HL-60 (cell line): ENCODE results near the gene DZANK1.

ENCODE experiments used
- CTCF ChIP-seq: IDR thresholded peaks from one replicate; pipeline ENCODE4 v1.5.1; 2011; ENCODE audit warnings: low read length, control low read depth, inconsistent platforms; ENCODE audit not compliant: insufficient read depth
- POLR2AphosphoS5 ChIP-seq: IDR thresholded peaks from 2 replicates; pipeline ENCODE4 v1.6.1; 2012; ENCODE audit warnings: low read depth

DNA sequence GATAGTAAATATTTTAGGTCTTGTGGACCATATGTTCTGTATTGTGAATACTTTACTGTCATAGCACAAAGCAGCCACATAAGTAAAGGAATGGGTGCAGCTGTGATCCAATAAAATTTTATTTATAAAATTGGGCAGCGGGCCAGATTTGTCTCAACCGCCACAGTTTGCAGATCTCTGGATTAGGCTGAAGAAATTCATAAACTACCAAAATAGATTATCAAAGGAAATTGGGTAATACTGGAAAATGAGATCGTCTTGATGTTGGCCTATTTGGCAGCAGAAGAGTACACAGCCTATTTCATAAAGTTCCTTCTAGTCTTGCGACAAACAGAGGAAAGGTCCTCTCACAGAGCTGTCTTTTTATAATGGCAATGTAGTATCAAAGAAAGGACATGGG lies 69.8 kb downstream of the DZANK1 start:
- TF ChIP-seq CTCF (no peak), POLR2AphosphoS5 (no peak)
